Calu3 (cell line): ENCODE measurements around the gene SNTG2. TPM values are rescaled to one million over a fixed set of nuclear protein-coding genes. Genes with fewer than 3 reads are reported as not detected.

ENCODE experiments used
- BruUV-seq: library from RNA; stranded (reverse); fragments of 400-500 nt; replicated peaks from 2 replicates; lab custom pipeline; 2021; lab: Mats Ljungman, UMichigan
- CTCF ChIA-PET: fragments of 300-600 bp; sonication (Branson Sonifier 250); formaldehyde crosslinking; loops from one replicate; lab custom pipeline; 2022; ENCODE audit warnings: antibody characterized with exemption; lab: Charles Lee
- DNase-seq: peaks from one replicate; pipeline ENCODE4 v3.0.0; 2022
- H3K27ac Mint-ChIP-seq: one replicate; pipeline ENCODE4 v1.8.0; 2022; ENCODE audit warnings: mixed read lengths; ENCODE audit not compliant: unreplicated experiment
- H3K27me3 Mint-ChIP-seq: one replicate; pipeline ENCODE4 v1.8.0; 2022; ENCODE audit warnings: mixed read lengths; ENCODE audit not compliant: unreplicated experiment
- H3K36me3 Mint-ChIP-seq: one replicate; pipeline ENCODE4 v1.8.0; 2022; ENCODE audit warnings: mild to moderate bottlenecking, moderate library complexity, mixed read lengths; ENCODE audit not compliant: insufficient read depth, unreplicated experiment
- H3K4me1 Mint-ChIP-seq: one replicate; pipeline ENCODE4 v1.8.0; 2022; ENCODE audit warnings: mild to moderate bottlenecking, low read depth, mixed read lengths; ENCODE audit not compliant: unreplicated experiment
- H3K4me3 Mint-ChIP-seq: one replicate; pipeline ENCODE4 v1.8.0; 2022; ENCODE audit warnings: mild to moderate bottlenecking, low read depth, moderate library complexity, mixed read lengths; ENCODE audit not compliant: unreplicated experiment
- H3K9me3 Mint-ChIP-seq: one replicate; pipeline ENCODE4 v1.8.0; 2022; ENCODE audit warnings: low read depth, mixed read lengths; ENCODE audit not compliant: unreplicated experiment
- intact Hi-C: fragments of 100-400 bp; cut with micrococcal nuclease; formaldehyde crosslinking; loops from one replicate; pipeline ENCODE4 v1.10.0; 2022; ENCODE audit not compliant: unreplicated experiment
- total RNA-seq: library from RNA; stranded (reverse); gene quantifications from 2 replicates; pipeline ENCODE4 v1.2.3, GENCODE V29; 2022
- TF ChIP-seq, protein P1 (sequence below): fragments of 200-600 bp; IDR thresholded peaks from one replicate; pipeline ENCODE4 v1.8.0; 2022; ENCODE audit warnings: antibody characterized with exemption; ENCODE audit not compliant: unreplicated experiment

Gene SNTG2
- total RNA-seq, 1 experiment from 2014 or later = not detected

DNA sequence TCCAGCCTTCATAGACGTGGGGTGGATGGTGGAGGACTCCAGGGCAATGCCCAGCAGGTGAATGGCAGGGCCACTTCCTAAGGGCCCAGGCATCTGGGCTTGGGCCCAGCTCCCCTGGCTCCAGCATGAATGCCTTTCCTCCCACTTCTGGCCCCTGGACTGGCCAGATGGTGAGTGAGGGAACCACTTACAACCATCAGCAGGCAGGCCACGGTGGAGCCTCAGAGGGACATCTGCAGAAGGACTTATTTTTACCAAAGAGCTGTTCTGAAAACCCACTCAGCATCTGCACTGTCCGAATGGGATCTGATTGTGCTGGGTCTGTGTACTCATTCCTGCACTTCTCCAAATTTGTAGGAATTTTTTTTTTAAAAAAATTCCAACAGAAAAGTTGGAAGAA lies 69.6 kb downstream of the SNTG2 start:
- intact Hi-C loops = no loop called here
- CTCF ChIA-PET = no interaction called here
- BruUV-seq = no TSS peak
- Mint-ChIP-seq H3K9me3 (peaks cover 19% of the 10 kb centered on the region), H3K36me3 (no peaks in the 10 kb centered on the region), H3K4me1 (no peaks in the 10 kb centered on the region), H3K27me3 (no peaks in the 10 kb centered on the region), H3K27ac (no peak overlapping the region), H3K4me3 (no peak overlapping the region)
- TF ChIP-seq, protein P1, sequence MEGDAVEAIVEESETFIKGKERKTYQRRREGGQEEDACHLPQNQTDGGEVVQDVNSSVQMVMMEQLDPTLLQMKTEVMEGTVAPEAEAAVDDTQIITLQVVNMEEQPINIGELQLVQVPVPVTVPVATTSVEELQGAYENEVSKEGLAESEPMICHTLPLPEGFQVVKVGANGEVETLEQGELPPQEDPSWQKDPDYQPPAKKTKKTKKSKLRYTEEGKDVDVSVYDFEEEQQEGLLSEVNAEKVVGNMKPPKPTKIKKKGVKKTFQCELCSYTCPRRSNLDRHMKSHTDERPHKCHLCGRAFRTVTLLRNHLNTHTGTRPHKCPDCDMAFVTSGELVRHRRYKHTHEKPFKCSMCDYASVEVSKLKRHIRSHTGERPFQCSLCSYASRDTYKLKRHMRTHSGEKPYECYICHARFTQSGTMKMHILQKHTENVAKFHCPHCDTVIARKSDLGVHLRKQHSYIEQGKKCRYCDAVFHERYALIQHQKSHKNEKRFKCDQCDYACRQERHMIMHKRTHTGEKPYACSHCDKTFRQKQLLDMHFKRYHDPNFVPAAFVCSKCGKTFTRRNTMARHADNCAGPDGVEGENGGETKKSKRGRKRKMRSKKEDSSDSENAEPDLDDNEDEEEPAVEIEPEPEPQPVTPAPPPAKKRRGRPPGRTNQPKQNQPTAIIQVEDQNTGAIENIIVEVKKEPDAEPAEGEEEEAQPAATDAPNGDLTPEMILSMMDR = no peak
- DNase-seq = no peak

DNA sequence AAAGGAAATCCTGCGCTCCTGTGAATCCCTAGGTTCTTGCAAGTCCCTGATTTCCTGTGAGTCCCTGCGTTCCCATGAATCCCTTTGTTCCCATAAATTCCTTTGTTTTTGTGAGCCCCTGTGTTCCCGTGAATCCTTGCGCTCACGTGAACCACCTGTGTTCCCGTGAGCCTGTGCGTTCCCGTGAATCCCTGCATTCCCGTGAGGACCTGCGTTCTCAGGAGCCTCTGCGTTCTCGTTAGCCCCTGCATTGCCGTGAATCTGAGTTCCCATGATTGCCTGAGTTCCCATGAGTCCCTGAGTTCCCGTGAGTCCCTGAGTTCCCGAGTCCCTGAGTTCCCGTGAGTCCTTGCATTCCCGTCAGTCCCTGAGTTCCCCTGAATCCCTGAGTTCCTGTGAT lies 71.5 kb downstream of the SNTG2 start:
- no peaks in the 10 kb centered on the region for H3K27me3 Mint-ChIP-seq
- H3K4me1 Mint-ChIP-seq = no peaks in the 10 kb centered on the region
- H3K27ac Mint-ChIP-seq = no peak overlapping the region

GRCh38 chr2:1024981-1025380 lies 74.3 kb downstream of the SNTG2 start:
- Mint-ChIP-seq H3K4me3 (no peak overlapping the region), H3K27me3 (no peaks in the 10 kb centered on the region), H3K36me3 (no peaks in the 10 kb centered on the region), H3K9me3 (peaks cover 19% of the 10 kb centered on the region), H3K27ac (no peak overlapping the region), H3K4me1 (no peaks in the 10 kb centered on the region)
- intact Hi-C loops = no loop called here
- BruUV-seq = no TSS peak
- TF ChIP-seq, protein P1 = no peak
- DNase-seq = no peak
- CTCF ChIA-PET = no interaction called here

More for the DNA sequence above, 71.5 kb downstream of the SNTG2 start:
- CTCF ChIA-PET = no interaction called here
- no TSS peak for BruUV-seq
- TF ChIP-seq, protein P1 = no peak
- peaks cover 21% of the 10 kb centered on the region for H3K9me3 Mint-ChIP-seq
- H3K36me3 Mint-ChIP-seq = no peaks in the 10 kb centered on the region
- no peak overlapping the region for H3K4me3 Mint-ChIP-seq
- no peak for DNase-seq
- intact Hi-C loops = no loop called here

DNA sequence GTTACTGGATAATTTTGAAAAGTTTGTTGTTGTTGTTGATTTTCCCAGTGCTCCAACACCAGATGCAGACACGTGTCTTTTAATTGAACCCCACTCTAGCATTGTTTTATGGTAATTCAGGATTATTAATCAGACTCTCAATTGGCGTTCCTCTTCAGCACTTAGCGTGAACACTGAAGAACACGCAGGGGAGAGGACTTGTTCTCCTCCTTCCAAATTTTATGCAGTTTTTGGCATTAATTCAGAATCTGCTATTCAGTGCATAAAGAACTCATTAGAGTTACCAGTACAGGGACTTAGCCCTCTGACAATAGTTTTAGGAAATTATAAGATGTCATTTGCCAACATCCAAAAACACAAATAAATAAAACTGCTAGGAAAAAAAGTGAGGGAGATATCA lies 75.5 kb downstream of the SNTG2 start:
- BruUV-seq = no TSS peak
- intact Hi-C loops = no loop called here
- DNase-seq = no peak
- peaks cover 16% of the 10 kb centered on the region for H3K9me3 Mint-ChIP-seq
- TF ChIP-seq, protein P1 = no peak
- CTCF ChIA-PET = no interaction called here
- no peaks in the 10 kb centered on the region for H3K4me1 Mint-ChIP-seq
- no peaks in the 10 kb centered on the region for H3K36me3 Mint-ChIP-seq
- no peak overlapping the region for H3K27ac Mint-ChIP-seq
- no peak overlapping the region for H3K4me3 Mint-ChIP-seq
- H3K27me3 Mint-ChIP-seq = no peaks in the 10 kb centered on the region
